Stimulated activated memory B cell treated with anti-CD40 and anti-IgM and Interleukin-4, amounts not matched to agents 10 μg/mL and 1 μg/mL and 100 μg/mL, for 72 hours (primary cell): Measurements from ENCODE around the gene METTL17.
"Not testable (repeated sequence)": the region's sequence is repeated elsewhere in the genome, so short reads cannot be mapped to it uniquely, and the experiment has no call there.

ENCODE experiments used
- ATAC-seq: fragments of 150-1000 bp; cut with Tn5 transposase; 2 replicates; pipeline ENCODE4 v1.10.0; 2021
- H3K27ac Mint-ChIP-seq: one replicate; pipeline ENCODE4 v1.8.0; 2022; ENCODE audit warnings: mild to moderate bottlenecking, mixed read lengths
- H3K27me3 Mint-ChIP-seq: one replicate; pipeline ENCODE4 v1.8.0; 2022; ENCODE audit warnings: mixed read lengths
- H3K36me3 Mint-ChIP-seq: one replicate; pipeline ENCODE4 v1.8.0; 2022; ENCODE audit warnings: mixed read lengths
- H3K4me1 Mint-ChIP-seq: one replicate; pipeline ENCODE4 v1.8.0; 2022; ENCODE audit warnings: mixed read lengths
- H3K4me3 Mint-ChIP-seq: one replicate; pipeline ENCODE4 v1.8.0; 2022; ENCODE audit warnings: mild to moderate bottlenecking, moderate library complexity, mixed read lengths
- H3K9me3 Mint-ChIP-seq: one replicate; pipeline ENCODE4 v1.8.0; 2022; ENCODE audit warnings: mixed read lengths

The METTL17 gene, protein sequence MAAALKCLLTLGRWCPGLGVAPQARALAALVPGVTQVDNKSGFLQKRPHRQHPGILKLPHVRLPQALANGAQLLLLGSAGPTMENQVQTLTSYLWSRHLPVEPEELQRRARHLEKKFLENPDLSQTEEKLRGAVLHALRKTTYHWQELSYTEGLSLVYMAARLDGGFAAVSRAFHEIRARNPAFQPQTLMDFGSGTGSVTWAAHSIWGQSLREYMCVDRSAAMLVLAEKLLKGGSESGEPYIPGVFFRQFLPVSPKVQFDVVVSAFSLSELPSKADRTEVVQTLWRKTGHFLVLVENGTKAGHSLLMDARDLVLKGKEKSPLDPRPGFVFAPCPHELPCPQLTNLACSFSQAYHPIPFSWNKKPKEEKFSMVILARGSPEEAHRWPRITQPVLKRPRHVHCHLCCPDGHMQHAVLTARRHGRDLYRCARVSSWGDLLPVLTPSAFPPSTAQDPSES

DNA sequence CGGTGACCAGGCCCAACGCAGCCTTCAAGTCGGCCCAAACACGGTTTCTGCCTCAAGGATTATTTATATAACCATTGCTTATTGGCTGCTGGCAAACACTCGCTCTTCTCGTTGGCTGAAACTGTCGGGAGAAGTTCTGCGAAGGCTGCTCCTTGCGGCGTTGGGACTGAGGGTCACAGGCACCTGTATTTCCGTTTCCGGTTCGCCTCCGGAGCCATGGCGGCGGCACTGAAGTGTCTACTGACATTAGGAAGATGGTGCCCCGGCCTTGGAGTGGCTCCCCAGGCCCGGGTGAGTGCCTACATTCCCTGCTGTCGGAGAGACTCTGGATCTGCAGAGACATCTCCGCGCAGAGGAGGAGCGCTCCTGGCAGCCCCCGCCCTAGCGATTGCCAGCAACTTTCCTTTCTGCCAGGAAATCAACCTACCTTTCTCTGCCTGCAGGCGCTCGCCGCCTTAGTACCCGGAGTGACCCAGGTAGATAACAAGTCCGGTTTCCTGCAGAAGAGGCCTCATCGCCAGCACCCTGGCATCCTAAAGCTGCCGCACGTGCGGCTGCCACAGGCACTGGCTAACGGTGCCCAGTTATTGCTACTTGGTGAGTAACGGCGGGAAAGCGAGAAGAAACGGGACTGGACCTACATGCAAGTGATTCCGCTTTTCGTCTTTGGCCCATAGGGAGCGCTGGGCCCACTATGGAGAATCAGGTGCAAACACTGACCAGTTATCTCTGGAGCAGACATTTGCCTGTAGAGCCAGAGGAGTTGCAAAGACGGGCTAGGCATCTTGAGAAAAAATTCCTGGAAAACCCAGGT lies at the start of gene METTL17:
Gene METTL17, plus strand, starts transcription at position 194 of the 814 bp plus-strand sequence. Its CDS starts 23 bp downstream, at position 217.
- H3K36me3 Mint-ChIP-seq, result peaks cover 27% of the 10 kb centered on the region
- H3K4me1 Mint-ChIP-seq, result peaks cover 20% of the 10 kb centered on the region
- H3K27me3 Mint-ChIP-seq, result no peaks in the 10 kb centered on the region
- ATAC-seq, result peak; percentile 98
- H3K4me3 Mint-ChIP-seq, result peak within 1 kb of the TSS; percentile 94
- no peaks in the 10 kb centered on the region for H3K9me3 Mint-ChIP-seq
- peak within 1 kb of the TSS; percentile 91 for H3K27ac Mint-ChIP-seq

DNA sequence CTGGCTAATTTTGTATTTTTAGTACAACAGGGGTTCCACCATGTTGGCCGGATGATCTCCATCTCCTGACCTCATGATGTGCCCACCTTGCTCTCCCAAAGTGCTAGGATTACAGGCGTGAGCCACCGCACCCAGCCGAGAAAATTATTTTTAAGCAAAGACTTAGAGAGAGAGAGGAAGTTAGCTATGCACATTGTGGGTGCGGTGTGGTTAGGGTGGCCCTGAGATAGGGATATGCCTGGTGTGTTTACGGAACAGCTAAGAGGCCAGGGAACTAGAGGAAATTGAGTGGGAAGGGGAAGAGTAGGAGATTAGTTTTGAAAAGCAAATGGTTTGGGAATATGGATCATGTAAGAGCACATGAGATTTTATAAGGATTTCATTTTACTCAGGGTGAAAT lies 44.6 kb upstream of the METTL17 start:
- not testable (repeated sequence) for H3K36me3 Mint-ChIP-seq, H3K9me3 Mint-ChIP-seq, H3K4me3 Mint-ChIP-seq, ATAC-seq, H3K27ac Mint-ChIP-seq, H3K4me1 Mint-ChIP-seq
- peaks cover 64% of the 10 kb centered on the region for H3K27me3 Mint-ChIP-seq

DNA sequence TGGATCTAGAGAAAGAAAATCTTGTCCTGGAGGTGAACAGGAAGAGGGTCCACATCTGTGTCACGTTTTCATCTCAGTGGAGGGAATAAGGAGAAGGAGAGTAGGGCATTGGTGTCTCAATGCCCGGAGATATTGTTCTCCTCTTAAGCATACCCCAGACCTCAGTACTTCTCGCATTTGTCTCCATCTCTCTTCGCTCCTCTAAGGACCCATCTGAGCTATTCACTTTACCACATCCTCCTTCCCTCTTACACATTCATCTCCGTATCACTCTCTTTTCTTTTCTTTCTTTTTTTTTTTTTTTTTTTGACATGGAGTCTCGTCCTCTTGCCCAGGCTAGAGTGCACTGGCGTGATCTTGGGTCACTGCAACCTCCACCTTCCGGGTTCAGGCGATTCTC lies 43.1 kb upstream of the METTL17 start:
- not testable (repeated sequence) for H3K4me1 Mint-ChIP-seq, H3K36me3 Mint-ChIP-seq, ATAC-seq, H3K27ac Mint-ChIP-seq, H3K9me3 Mint-ChIP-seq, H3K4me3 Mint-ChIP-seq
- peaks cover 63% of the 10 kb centered on the region for H3K27me3 Mint-ChIP-seq

DNA sequence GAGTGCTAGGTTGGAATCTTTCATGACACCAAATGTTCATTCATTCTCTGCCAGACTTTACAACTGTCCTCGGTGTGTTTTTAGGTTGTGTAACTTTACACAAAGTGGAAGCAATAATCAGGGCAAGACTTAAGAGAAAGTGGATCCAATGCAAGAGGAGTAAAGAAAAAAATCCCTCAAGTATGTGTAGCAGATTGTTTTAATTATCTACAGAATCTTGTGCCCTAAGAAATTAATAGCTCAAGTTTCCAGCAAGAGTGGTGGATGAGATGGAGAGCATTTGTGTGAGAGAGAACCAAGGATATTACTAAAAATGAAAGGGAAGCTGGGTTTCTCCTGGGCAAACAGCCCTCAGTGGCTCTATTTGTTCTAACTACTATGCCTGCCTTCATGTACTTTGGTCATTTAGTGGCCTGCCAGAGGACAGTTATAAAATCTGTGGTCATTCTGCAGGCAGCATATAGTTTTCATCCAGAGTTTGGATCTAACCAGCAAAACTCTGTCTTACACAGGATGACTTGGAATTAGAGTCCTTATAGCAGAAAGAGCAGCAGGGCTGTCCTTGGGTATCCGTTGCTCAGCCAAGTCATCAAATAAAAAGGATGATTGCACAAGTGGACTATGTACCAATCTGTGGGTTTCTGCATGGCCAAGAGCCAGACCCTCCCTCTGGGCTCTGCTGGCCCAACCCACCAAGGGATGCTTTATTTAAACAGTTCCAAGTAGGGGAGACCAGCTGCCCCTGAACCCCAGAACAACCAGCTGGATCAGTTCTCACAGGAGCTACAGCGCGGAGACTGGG lies 34.8 kb upstream of the METTL17 start, which contains the start of gene RNASE2:
Gene RNASE2, plus strand, starts transcription at position 752 of the 802 bp plus-strand sequence. CDS start 285 bp downstream, outside the sequence.
- H3K36me3 Mint-ChIP-seq, H3K9me3 Mint-ChIP-seq, ATAC-seq, H3K4me3 Mint-ChIP-seq, H3K27ac Mint-ChIP-seq, H3K4me1 Mint-ChIP-seq: not testable (repeated sequence)
- peaks cover 71% of the 10 kb centered on the region for H3K27me3 Mint-ChIP-seq

DNA sequence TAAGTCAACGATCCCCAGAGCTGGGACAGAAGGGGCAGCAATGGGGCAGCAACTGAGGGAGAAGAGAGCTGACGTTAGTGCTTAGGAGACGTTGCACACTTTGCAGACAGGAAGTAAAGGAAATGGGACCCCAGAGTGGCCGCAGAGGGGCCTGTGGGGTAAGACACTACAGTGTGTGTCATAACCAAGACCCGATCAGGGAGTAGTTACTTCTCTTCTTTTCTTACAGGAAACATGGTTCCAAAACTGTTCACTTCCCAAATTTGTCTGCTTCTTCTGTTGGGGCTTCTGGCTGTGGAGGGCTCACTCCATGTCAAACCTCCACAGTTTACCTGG lies 34.3 kb upstream of the METTL17 start:
- H3K36me3 Mint-ChIP-seq, H3K4me1 Mint-ChIP-seq, ATAC-seq, H3K27ac Mint-ChIP-seq, H3K4me3 Mint-ChIP-seq, H3K9me3 Mint-ChIP-seq: not testable (repeated sequence)
- H3K27me3 Mint-ChIP-seq, result peaks cover 71% of the 10 kb centered on the region

DNA sequence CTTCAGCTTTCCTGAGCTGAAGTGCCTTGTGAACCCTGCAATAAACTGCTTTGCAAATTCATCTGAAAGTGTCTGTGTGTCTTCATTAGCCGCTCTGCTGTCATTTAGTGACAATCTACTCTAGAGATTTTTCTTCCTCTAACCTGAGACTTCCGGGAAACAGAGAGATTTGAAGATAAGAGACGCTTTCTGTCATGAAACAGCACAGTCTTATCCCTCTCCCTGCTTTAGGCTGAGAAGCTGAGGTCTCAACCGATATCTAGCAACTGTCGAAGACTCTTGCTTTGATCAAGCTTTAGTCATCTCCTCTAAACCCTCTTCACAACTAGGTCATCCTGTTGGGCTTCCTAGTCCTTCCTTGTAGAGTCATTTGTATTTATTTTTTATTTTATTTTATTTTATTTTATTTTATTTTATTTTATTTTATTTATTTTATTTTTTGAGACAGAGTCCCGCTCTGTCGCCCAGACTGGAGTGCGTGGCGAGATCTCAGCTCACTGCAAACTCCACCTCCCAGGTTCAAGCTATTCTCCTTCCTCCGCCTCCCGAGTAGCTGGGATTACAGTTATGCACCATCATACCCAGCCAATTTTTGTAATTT lies 33.3 kb upstream of the METTL17 start:
- H3K27ac Mint-ChIP-seq, result no peak overlapping the region
- H3K27me3 Mint-ChIP-seq, result peaks cover 69% of the 10 kb centered on the region
- peaks cover 13% of the 10 kb centered on the region for H3K4me1 Mint-ChIP-seq
- ATAC-seq, result no peak
- no peaks in the 10 kb centered on the region for H3K36me3 Mint-ChIP-seq
- H3K4me3 Mint-ChIP-seq, result no peak overlapping the region
- H3K9me3 Mint-ChIP-seq, result no peaks in the 10 kb centered on the region

DNA sequence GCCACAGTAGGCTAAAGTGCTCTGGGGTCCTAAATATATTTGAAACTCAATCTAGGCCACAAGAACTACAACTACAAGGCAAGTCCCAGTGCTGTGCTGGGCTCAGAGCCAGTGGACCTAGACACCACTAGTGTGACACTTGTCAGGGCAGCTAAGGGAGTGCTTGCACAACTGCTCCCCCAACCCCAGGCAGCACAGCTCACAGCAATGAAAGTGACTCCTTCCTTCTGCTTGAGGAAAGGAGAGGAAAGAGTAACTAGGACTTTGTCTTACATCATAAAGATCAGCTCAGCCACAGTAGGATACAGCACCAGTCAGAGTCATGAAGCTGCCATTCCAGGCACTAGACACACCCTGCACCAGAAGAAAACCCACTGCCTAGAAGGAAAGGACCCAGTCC lies 30.8 kb upstream of the METTL17 start:
- Mint-ChIP-seq H3K4me1 (peaks cover 23% of the 10 kb centered on the region), H3K27me3 (peaks cover 61% of the 10 kb centered on the region)
- not testable (repeated sequence) for H3K36me3 Mint-ChIP-seq, H3K9me3 Mint-ChIP-seq, H3K4me3 Mint-ChIP-seq, H3K27ac Mint-ChIP-seq, ATAC-seq

DNA sequence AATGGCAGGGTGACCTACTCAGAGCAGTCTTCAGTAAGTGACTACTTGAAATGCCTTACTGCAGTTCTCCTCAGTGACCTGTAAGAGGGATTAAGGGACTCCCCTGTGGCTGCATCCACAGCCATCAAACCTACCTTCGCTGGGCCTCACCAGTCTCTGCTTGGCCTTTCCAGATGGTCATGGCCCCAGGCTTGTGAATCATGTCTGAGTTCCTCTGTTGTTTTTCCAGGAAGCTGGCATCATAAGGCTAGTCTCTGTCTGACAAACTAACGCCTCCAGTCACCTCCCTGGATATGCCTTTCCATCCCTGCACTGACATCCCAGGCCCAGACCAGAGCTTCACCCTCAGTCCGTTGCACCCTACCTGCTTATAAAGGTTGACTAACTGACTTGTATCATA lies 20.4 kb upstream of the METTL17 start:
- no peak overlapping the region for H3K27ac Mint-ChIP-seq
- no peak for ATAC-seq
- H3K27me3 Mint-ChIP-seq, result peaks cover 44% of the 10 kb centered on the region
- no peak overlapping the region for H3K4me3 Mint-ChIP-seq
- H3K9me3 Mint-ChIP-seq, result no peaks in the 10 kb centered on the region
- no peaks in the 10 kb centered on the region for H3K36me3 Mint-ChIP-seq
- H3K4me1 Mint-ChIP-seq, result peaks cover 14% of the 10 kb centered on the region

DNA sequence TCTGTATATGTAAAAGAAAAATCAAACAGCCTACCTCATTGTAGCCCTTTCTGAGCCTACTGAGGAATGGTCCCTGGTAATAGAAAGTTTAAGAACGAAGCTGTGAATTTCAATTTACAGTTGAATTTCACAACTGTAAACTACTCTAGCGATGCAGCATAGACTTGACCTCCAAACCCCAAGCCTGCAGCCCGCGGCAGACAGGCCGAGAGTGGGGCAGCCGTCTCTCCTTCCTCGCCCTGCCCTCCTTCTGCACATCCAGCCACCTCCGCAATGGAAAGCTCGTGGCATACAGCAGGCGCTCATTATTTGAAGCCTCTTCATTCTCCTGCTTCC lies 19.2 kb upstream of the METTL17 start:
- ATAC-seq, result no peak
- H3K4me1 Mint-ChIP-seq, result peaks cover 14% of the 10 kb centered on the region
- H3K4me3 Mint-ChIP-seq, result peak overlapping the region; percentile 82
- H3K9me3 Mint-ChIP-seq, result no peaks in the 10 kb centered on the region
- no peaks in the 10 kb centered on the region for H3K36me3 Mint-ChIP-seq
- peak overlapping the region; percentile 9 for H3K27ac Mint-ChIP-seq
- H3K27me3 Mint-ChIP-seq, result peaks cover 44% of the 10 kb centered on the region

DNA sequence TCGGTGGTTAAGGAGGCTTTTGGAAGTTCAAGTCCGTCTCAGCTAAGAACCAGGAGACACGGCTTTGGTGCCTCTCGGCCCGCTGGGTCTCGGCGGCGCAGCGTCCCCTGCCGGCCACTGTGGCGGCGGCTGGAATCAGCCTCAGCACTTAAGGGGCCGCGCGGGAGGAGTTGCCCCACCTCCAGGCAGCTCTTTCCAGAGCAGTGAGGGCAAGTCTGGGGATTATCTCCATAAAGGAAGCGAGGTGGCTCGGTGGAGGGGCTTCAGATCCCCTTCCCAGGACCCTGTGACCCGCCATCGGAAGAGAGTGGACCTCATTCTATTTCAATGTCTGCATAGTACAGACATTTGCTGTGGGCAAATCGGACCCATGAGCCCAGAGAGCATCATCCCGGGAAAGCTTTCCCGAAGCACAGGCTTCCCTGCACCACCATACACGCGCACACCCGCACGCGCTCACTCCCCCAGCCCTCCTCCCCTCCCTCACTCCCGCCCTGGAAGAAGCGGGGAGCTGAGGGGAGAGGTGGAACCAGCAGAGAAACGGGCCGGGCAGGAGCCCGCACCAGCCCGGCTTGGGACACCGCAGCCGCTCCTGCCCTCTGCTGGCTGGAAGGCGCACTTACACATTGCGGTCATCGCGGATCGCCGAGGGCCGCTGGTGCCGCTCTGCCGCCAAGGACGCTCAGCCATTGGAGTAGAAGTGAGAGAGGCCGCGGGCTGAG lies 18.6 kb upstream of the METTL17 start:
- ATAC-seq, result peak; percentile 95
- Mint-ChIP-seq H3K4me1 (peaks cover 14% of the 10 kb centered on the region), H3K27me3 (peaks cover 44% of the 10 kb centered on the region), H3K4me3 (peak overlapping the region; percentile 82), H3K27ac (peak overlapping the region; percentile 9), H3K36me3 (no peaks in the 10 kb centered on the region), H3K9me3 (no peaks in the 10 kb centered on the region)

DNA sequence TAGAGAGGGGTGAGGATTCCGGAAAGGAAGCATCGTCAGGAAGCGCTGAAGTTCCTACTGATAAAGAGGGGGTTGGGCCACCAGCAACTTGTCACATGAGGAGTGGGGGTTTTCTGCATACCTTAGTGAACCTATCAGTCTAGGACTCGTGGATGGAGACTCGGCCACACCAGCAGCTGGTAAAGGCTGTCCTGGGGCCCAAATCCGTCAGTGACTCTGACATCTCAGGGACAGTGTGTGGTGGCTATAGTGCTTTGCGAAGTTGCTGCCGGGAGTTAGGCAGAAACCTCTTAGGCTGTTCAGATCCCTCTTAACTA lies 18.1 kb upstream of the METTL17 start:
- Mint-ChIP-seq H3K27ac (peak overlapping the region; percentile 9), H3K4me3 (peak overlapping the region; percentile 82), H3K9me3 (no peaks in the 10 kb centered on the region), H3K27me3 (peaks cover 44% of the 10 kb centered on the region), H3K4me1 (peaks cover 14% of the 10 kb centered on the region), H3K36me3 (no peaks in the 10 kb centered on the region)
- peak; percentile 52 for ATAC-seq

DNA sequence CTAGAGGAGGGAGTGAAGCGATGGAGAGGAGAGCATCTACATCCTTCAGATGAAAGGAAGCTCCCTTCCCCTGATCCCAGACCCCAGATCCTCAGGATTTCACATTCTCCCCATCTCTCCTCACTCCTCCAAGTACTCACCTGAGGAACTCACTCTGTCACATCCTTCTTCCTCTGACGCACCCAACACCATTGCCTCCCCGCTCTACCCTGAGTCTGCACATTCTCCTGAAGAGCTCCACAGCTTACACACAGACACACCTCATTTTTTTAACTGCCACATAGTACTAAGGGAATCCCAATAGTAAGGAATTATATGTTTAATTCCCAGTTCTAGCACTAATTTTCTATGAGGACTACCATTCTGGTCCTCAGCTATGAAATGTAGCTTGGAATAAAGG lies 16.3 kb upstream of the METTL17 start:
- Mint-ChIP-seq H3K4me1 (peaks cover 14% of the 10 kb centered on the region), H3K36me3 (no peaks in the 10 kb centered on the region), H3K27me3 (peaks cover 32% of the 10 kb centered on the region), H3K9me3 (no peaks in the 10 kb centered on the region), H3K4me3 (no peak overlapping the region), H3K27ac (no peak overlapping the region)
- ATAC-seq, result no peak

DNA sequence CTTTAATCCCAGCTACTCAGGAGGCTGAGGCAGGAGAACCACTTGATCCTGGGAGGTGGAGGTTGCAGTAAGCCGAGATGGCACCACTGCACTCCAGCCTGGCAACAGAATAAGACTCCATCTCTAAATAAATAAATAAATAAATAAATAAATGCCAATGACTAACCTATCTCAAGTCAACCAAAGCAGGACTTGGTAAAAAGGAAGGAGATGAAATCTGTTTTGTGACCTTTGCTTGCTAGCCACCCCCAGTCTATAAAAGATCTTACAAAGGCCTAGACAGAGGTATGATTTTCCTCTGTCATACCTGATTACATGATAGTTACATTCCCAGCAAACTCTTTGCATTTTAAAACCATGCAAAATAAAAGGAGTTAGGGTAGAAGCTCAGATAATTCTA lies 13.5 kb upstream of the METTL17 start:
- peaks cover 45% of the 10 kb centered on the region for H3K27me3 Mint-ChIP-seq
- no peak overlapping the region for H3K27ac Mint-ChIP-seq
- no peak overlapping the region for H3K4me3 Mint-ChIP-seq
- H3K36me3 Mint-ChIP-seq, result no peaks in the 10 kb centered on the region
- H3K4me1 Mint-ChIP-seq, result peaks cover 6% of the 10 kb centered on the region
- no peaks in the 10 kb centered on the region for H3K9me3 Mint-ChIP-seq
- no peak for ATAC-seq

DNA sequence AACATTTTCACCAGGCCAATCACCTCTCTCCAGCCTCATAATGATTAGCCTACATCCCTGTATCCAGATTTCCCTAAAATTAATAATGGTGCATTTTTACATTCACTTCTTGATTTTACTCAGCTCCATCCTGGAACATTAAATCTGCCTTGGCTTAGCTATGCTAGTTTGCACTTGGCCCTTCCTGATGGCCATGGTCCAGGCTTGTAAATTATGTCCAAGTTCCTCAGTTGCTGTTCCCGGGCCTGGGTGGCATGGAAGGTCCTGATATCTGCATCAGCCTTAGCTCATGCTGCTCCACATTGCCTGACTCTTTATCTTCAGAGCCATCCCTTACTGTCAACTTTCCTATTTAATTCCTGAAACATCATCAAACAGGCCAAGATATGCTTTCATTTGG lies 11.1 kb upstream of the METTL17 start:
- H3K27ac Mint-ChIP-seq, result no peak overlapping the region
- H3K27me3 Mint-ChIP-seq, result peaks cover 28% of the 10 kb centered on the region
- no peaks in the 10 kb centered on the region for H3K9me3 Mint-ChIP-seq
- H3K4me1 Mint-ChIP-seq, result no peaks in the 10 kb centered on the region
- no peaks in the 10 kb centered on the region for H3K36me3 Mint-ChIP-seq
- no peak overlapping the region for H3K4me3 Mint-ChIP-seq
- no peak for ATAC-seq
